BLaER1 treated with 17β-estradiol and CSF1 and Interleukin-3, amounts not matched to agents 10 nM and 100 nM (cell line): ENCODE results near the gene SH3TC2.
A peak's percentile ranks its signal among the peaks of the same experiment; 100 is the strongest.

Source experiments
- H3K27ac ChIP-seq, 11 experiments: shearing (Covaris generic); formaldehyde crosslinking; 2 replicates each; pipeline ENCODE4 v1.8.1; 2022
- H3K27me3 ChIP-seq, 11 experiments: shearing (Covaris generic); formaldehyde crosslinking; 2 replicates each; pipeline ENCODE4 v1.8.1; 2022
- H3K36me3 ChIP-seq, 11 experiments: shearing (Covaris generic); formaldehyde crosslinking; 2 replicates each; pipeline ENCODE4 v1.8.1; 2022
- H3K4me1 ChIP-seq, 10 experiments: shearing (Covaris generic); formaldehyde crosslinking; 2 replicates each; pipeline ENCODE4 v1.8.1; 2022
- H3K4me2 ChIP-seq, 11 experiments: shearing (Covaris generic); formaldehyde crosslinking; 2 replicates each; pipeline ENCODE4 v1.8.1; 2022
- H3K4me3 ChIP-seq, 10 experiments: shearing (Covaris generic); formaldehyde crosslinking; 2 replicates each; pipeline ENCODE4 v1.8.1; 2022
- H3K9ac ChIP-seq, 11 experiments: shearing (Covaris generic); formaldehyde crosslinking; 2 replicates each; pipeline ENCODE4 v1.8.1; 2022
- H3K9me3 ChIP-seq, 11 experiments: shearing (Covaris generic); formaldehyde crosslinking; replicated peaks in 1 of 11; 2 replicates each; pipeline ENCODE4 v1.8.1; 2022
- H4K20me1 ChIP-seq, 11 experiments: shearing (Covaris generic); formaldehyde crosslinking; 2 replicates each; pipeline ENCODE4 v1.8.1; 2022
- Cebpa-rat ChIP-seq, 11 experiments: shearing (Covaris generic); IDR thresholded peaks; 2 replicates each; pipeline ENCODE4 v1.8.1; 2022

SH3TC2 gene

DNA sequence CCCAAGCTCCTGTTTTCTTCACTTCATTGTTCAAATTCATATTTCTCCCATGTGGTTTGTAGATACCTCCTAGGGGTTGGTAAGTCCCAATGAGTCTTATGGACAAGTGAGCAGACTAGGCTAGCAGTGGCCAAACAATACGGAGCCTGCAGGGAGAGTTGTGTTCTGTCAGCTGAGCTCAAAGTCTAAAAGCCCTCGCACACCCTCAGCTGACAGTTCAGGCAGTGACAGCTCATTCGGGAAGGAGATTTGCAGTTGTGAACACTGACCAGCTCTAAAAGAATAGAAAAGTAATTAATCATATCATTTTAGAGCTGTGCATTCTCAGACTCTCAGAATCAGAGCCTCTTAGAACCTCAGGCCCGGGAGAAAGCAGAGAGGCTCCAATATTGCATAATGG lies 95.1 kb downstream of the SH3TC2 start:
- Histone ChIP-seq H3K9ac (no peak overlapping the region), H3K4me3 (no peak overlapping the region), H3K36me3 (no peaks in the 10 kb centered on the region), H3K27me3 (no peaks in the 10 kb centered on the region), H3K9me3 (no peaks in the 10 kb centered on the region), H4K20me1 (no peaks in the 10 kb centered on the region), H3K4me1 (peaks cover 0 to 24% (median 9%) of the 10 kb centered on the region in 10 experiments; a peak in 18 of 20 replicates), H3K27ac (no peak overlapping the region), H3K4me2 (no peak overlapping the region)
- no peak for TF ChIP-seq Cebpa-rat (IDR thresholded peaks at IDR 0.05)

DNA sequence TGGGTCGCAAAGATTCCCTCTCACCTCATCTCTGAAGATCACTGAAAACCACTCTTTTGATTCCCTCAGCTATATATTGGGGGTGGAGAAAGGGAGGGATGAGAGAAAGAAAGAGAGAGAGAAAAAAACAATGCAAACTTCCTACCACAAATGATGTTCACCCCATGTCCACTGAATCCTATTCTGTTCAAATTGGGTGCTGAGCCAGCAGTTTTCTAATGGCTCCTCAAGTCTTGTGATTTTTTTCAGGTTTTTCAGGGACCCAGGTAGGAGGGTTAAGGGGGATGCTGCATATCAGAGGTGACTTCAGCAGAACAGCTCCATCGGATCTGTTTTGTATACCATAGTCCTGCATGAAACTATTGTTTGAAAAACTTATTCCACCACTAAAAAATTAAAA lies 95.9 kb downstream of the SH3TC2 start:
- Histone ChIP-seq H3K9me3 (no peaks in the 10 kb centered on the region), H3K9ac (no peak overlapping the region), H4K20me1 (no peaks in the 10 kb centered on the region), H3K27me3 (no peaks in the 10 kb centered on the region), H3K4me1 (peaks cover 0 to 16% (median 3%) of the 10 kb centered on the region in 10 experiments; a peak in 9 of 20 replicates), H3K36me3 (no peaks in the 10 kb centered on the region), H3K27ac (no peak overlapping the region), H3K4me2 (no peak overlapping the region), H3K4me3 (no peak overlapping the region)
- TF ChIP-seq Cebpa-rat (IDR thresholded peaks at IDR 0.05), result no peak

GRCh38 chr5:148966348-148966747 lies 96.5 kb downstream of the SH3TC2 start:
- H3K4me2 ChIP-seq, result no peak overlapping the region
- no peaks in the 10 kb centered on the region for H3K27me3 ChIP-seq
- no peak overlapping the region for H3K4me3 ChIP-seq
- no peak overlapping the region for H3K9ac ChIP-seq
- peaks cover 0 to 15% (median 3%) of the 10 kb centered on the region in 10 experiments; a peak in 8 of 20 replicates for H3K4me1 ChIP-seq
- no peaks in the 10 kb centered on the region for H4K20me1 ChIP-seq
- TF ChIP-seq Cebpa-rat (IDR thresholded peaks at IDR 0.05), result no peak
- no peak overlapping the region for H3K27ac ChIP-seq
- H3K9me3 ChIP-seq, result no peaks in the 10 kb centered on the region
- H3K36me3 ChIP-seq, result no peaks in the 10 kb centered on the region

GRCh38 chr5:148965511-148966265 lies 97.2 kb downstream of the SH3TC2 start:
- no peak overlapping the region for H3K4me2 ChIP-seq

GRCh38 chr5:148963664-148964063 lies 99.2 kb downstream of the SH3TC2 start:
- peak overlapping the region in 3 of 11 experiments; percentile 16 to 26 (median 16); a peak in 4 of 22 replicates for H3K27ac ChIP-seq
- H3K4me1 ChIP-seq, result peaks cover 0 to 15% (median 6%) of the 10 kb centered on the region in 10 experiments; a peak in 14 of 20 replicates
- H3K36me3 ChIP-seq, result no peaks in the 10 kb centered on the region
- peak overlapping the region in 6 of 11 experiments; percentile 4 to 62 (median 40); a peak in 9 of 22 replicates for H3K4me2 ChIP-seq
- no peak for TF ChIP-seq Cebpa-rat (IDR thresholded peaks at IDR 0.05)
- H3K27me3 ChIP-seq, result no peaks in the 10 kb centered on the region
- H3K9ac ChIP-seq, result no peak overlapping the region
- no peaks in the 10 kb centered on the region for H4K20me1 ChIP-seq
- H3K9me3 ChIP-seq, result no peaks in the 10 kb centered on the region
- H3K4me3 ChIP-seq, result no peak overlapping the region

More at GRCh38 chr5:148965511-148966265, 97.2 kb downstream of the SH3TC2 start:
- Histone ChIP-seq H3K9me3 (no peaks in the 10 kb centered on the region), H3K27ac (no peak overlapping the region), H3K36me3 (no peaks in the 10 kb centered on the region), H3K27me3 (no peaks in the 10 kb centered on the region), H3K4me1 (peaks cover 0 to 15% (median 3%) of the 10 kb centered on the region in 10 experiments; a peak in 8 of 20 replicates), H4K20me1 (no peaks in the 10 kb centered on the region), H3K4me3 (no peak overlapping the region), H3K9ac (no peak overlapping the region)
- TF ChIP-seq Cebpa-rat (IDR thresholded peaks at IDR 0.05), result no peak

- H3K27ac ChIP-seq, result no peak overlapping the region
- no peak overlapping the region for H3K9ac ChIP-seq
- H3K4me3 ChIP-seq, result no peak overlapping the region
- no peaks in the 10 kb centered on the region for H3K27me3 ChIP-seq
- peaks cover 0 to 19% (median 11%) of the 10 kb centered on the region in 10 experiments; a peak in 14 of 20 replicates for H3K4me1 ChIP-seq
- peak overlapping the region in 2 of 11 experiments; percentile 51 to 62; a peak in 2 of 22 replicates for H3K4me2 ChIP-seq
- H4K20me1 ChIP-seq, result no peaks in the 10 kb centered on the region
- no peaks in the 10 kb centered on the region for H3K36me3 ChIP-seq
- no peaks in the 10 kb centered on the region for H3K9me3 ChIP-seq
- TF ChIP-seq Cebpa-rat (IDR thresholded peaks at IDR 0.05), result no peak
Observed at GRCh38 chr5:148962761-148963324, 100.0 kb downstream of the SH3TC2 start.

DNA sequence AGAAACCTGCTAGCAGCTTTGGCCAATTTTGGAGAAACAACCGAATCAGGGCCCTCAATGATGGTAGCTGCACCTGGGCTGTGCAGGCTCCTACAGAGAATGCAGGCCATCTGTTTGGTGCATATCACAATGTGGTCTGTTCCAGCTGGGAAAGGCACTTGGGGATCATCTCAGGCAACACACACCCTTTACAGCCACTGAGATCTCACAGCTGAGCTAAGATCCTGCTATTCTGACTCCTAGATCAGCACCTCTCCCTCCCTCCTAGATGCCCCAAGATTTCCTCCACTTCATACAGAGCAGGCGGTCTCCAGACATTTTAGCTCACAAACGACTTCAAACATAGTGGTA lies 100.7 kb downstream of the SH3TC2 start:
- Histone ChIP-seq H4K20me1 (no peaks in the 10 kb centered on the region), H3K36me3 (no peaks in the 10 kb centered on the region), H3K27me3 (no peaks in the 10 kb centered on the region), H3K4me3 (no peak overlapping the region), H3K27ac (no peak overlapping the region), H3K9me3 (no peaks in the 10 kb centered on the region), H3K4me2 (no peak overlapping the region), H3K4me1 (peaks cover 0 to 19% (median 11%) of the 10 kb centered on the region in 10 experiments; a peak in 14 of 20 replicates), H3K9ac (no peak overlapping the region)
- no peak for TF ChIP-seq Cebpa-rat (IDR thresholded peaks at IDR 0.05)

GRCh38 chr5:148961261-148962199 lies 101.3 kb downstream of the SH3TC2 start:
- TF ChIP-seq Cebpa-rat (IDR thresholded peaks at IDR 0.05), result no peak
- H3K4me3 ChIP-seq, result no peak overlapping the region
- no peaks in the 10 kb centered on the region for H4K20me1 ChIP-seq
- H3K27me3 ChIP-seq, result no peaks in the 10 kb centered on the region
- H3K36me3 ChIP-seq, result no peaks in the 10 kb centered on the region
- no peak overlapping the region for H3K9ac ChIP-seq
- no peak overlapping the region for H3K27ac ChIP-seq
- no peak overlapping the region for H3K4me2 ChIP-seq
- H3K4me1 ChIP-seq, result peaks cover 0 to 19% (median 11%) of the 10 kb centered on the region in 10 experiments; a peak in 14 of 20 replicates
- no peaks in the 10 kb centered on the region for H3K9me3 ChIP-seq
